Astrocyte of the cerebellum (primary cell): ENCODE data around the gene RPS19.

Source experiments
- DNase-seq: peaks from one replicate; pipeline ENCODE4 v3.0.0-alpha.2; 2011; ENCODE audit warnings: low read depth
- H3K4me3 ChIP-seq: 2 replicates; pipeline ENCODE4 v1.5.1; 2011; ENCODE audit warnings: mild to moderate bottlenecking, low read depth, low read length, moderate library complexity
- in situ Hi-C: cut with HindIII; loops from 2 replicates; pipeline ENCODE4 v1.10.0; 2017; ENCODE audit warnings: low sequenced_read_pairs
- TF ChIP-seq, protein P1 (sequence below): IDR thresholded peaks from 2 replicates; pipeline ENCODE4 v1.5.1; 2012; ENCODE audit warnings: low read length, low read depth, moderate library complexity, mild to moderate bottlenecking; ENCODE audit errors: missing control alignments

The RPS19 gene

GRCh38 chr19:41816761-41817160 is 43.3 kb upstream of the RPS19 start:
- TF ChIP-seq, protein P1, sequence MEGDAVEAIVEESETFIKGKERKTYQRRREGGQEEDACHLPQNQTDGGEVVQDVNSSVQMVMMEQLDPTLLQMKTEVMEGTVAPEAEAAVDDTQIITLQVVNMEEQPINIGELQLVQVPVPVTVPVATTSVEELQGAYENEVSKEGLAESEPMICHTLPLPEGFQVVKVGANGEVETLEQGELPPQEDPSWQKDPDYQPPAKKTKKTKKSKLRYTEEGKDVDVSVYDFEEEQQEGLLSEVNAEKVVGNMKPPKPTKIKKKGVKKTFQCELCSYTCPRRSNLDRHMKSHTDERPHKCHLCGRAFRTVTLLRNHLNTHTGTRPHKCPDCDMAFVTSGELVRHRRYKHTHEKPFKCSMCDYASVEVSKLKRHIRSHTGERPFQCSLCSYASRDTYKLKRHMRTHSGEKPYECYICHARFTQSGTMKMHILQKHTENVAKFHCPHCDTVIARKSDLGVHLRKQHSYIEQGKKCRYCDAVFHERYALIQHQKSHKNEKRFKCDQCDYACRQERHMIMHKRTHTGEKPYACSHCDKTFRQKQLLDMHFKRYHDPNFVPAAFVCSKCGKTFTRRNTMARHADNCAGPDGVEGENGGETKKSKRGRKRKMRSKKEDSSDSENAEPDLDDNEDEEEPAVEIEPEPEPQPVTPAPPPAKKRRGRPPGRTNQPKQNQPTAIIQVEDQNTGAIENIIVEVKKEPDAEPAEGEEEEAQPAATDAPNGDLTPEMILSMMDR = no peak
- in situ Hi-C loops = no loop called here
- DNase-seq = no peak
- H3K4me3 ChIP-seq = no peak overlapping the region

DNA sequence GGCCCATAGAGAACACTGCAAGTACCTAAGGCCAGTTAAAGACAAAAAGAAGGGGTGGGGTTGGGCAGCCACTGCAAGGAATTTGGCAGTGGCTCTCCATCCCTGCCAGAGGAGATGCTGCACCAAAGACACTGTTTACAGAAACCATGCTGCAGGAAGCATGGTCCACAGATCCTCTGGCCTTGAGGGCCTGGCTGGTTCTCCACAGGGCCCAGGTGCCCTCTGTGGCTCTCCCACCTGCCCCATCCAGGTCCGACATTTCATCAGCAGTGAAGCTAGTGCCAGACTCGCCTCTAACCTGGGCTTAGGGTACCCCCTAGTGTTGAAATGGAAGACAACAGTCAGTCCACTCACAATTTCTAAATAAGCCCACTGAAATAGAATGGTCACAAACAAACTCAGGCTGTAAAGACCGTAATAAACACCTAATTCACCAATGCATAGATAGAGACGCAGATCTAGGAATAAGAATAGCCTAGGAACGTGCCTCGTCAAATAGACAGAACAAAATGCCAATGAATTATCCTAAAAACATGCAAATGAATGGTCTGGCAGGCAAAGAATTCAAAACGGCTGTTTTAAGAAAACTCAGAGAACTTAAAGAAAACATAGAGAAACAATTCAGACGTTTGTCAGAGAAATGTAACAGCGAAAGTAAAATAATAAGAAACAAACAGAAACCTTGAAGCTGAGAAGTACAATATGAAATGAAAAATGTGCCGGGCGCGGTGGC is 38.9 kb upstream of the RPS19 start:
- DNase-seq = no peak

DNA sequence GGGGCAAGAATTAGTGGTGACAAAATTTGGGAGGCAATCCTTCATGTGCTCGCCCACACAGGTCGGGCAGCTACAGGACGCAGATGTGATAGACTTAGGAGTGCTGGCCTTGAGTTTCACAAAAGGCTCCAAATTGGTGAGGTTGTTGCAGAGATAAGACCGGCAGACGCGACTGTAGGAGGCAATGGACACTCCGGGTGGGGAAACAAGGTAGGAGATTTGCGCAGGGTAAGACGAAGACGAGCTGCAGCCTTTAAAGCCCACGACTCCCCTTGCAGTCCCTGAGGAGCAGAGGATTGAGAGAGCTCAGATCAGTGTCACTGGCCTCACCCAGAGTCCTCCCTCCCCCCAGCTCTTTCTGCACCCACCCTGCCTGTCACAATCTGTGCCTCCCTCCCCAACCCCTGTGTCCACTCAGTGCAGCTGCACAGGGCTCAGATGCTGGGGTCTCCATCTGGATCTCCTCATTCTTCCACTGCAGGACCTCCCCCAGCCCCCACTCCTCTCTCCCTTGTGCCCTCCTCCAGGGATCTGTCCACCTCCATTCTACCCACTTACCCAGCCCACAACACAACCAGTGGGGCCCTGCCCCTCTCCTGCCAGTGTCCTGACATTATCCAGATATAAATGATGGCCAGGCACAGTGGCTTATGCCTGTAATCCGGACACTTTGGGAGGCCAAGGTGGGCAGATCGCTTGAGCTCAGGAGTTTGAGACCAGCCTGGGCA is 21.9 kb upstream of the RPS19 start:
- H3K4me3 ChIP-seq = no peak overlapping the region
- DNase-seq = no peak
- TF ChIP-seq, protein P1 = no peak
- in situ Hi-C loops = no loop called here

More for the DNA sequence above, 38.9 kb upstream of the RPS19 start:
- in situ Hi-C loops = no loop called here
- TF ChIP-seq, protein P1 = peak; percentile 44
- H3K4me3 ChIP-seq = no peak overlapping the region

GRCh38 chr19:41839211-41839610 is 20.8 kb upstream of the RPS19 start:
- TF ChIP-seq, protein P1 = no peak
- DNase-seq = no peak
- in situ Hi-C loops = no loop called here
- no peak overlapping the region for H3K4me3 ChIP-seq

DNA sequence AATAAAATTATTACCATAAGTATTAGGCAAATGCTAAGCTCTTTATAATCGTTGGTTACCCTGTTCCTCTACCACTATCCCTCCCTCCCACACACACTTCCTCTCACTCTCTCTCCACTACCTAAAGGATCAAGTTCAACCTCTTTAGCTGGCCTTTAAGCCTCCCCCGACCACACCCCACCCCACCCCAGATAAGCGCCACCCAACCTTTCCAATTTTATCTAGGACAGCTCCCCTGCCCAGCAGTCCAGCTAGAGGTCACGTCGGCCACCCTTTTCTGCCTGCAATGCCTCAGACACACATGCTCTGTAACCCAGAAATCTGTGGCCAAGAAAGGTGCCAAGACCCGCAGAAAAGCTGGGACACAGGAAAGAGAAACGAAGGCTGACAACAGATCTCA is 16.7 kb upstream of the RPS19 start:
- in situ Hi-C loops = no loop called here
- no peak overlapping the region for H3K4me3 ChIP-seq
- TF ChIP-seq, protein P1 = no peak
- DNase-seq = no peak

- in situ Hi-C loops = no loop called here
- no peak for DNase-seq
- TF ChIP-seq, protein P1 = no peak
- no peak within 1 kb of the TSS for H3K4me3 ChIP-seq
Measured at GRCh38 chr19:41844601-41845000, 15.5 kb upstream of the RPS19 start, which contains the start of gene LYPD4. LYPD4 (minus strand) TSS chr19:41844683; CDS start chr19:41839285, 5,398 bp downstream.
